IMR-90 (cell line): ENCODE data around the gene KLK1. TPM values are rescaled to one million over a fixed set of nuclear protein-coding genes. Genes with fewer than 3 reads are reported as not detected.

Experiments used
- ATAC-seq: fragments of 200-7000 bp; cut with Tn5 transposase; 2 replicates; pipeline ENCODE4 v1.9.1; 2020; ENCODE audit warnings: low read depth, mild to moderate bottlenecking, moderate library complexity
- BruUV-seq: library from RNA; stranded (reverse); fragments of 400-500 nt; replicated peaks from 2 replicates; lab custom pipeline; 2021; lab: Mats Ljungman, UMichigan
- CTCF ChIA-PET: fragments of 300-600 bp; formaldehyde crosslinking; extraction: SDS; loops from one replicate; lab custom pipeline; 2021; ENCODE audit warnings: antibody characterized with exemption; lab: Yijun Ruan, JAX
- POLR2A ChIA-PET: fragments of 300-600 bp; sonication (Branson Sonifier 250); formaldehyde crosslinking; loops from one replicate; lab custom pipeline; 2022; ENCODE audit warnings: antibody characterized with exemption; ENCODE audit not compliant: unreplicated experiment; lab: Charles Lee
- DNase-seq: peaks from one replicate; pipeline ENCODE4 v3.0.0; 2013
- H2AFZ ChIP-seq: replicated peaks from 2 replicates; pipeline ENCODE3; 2013; ENCODE audit warnings: low read length, mild to moderate bottlenecking; ENCODE audit not compliant: poor library complexity
- H2AK5ac ChIP-seq: 2 replicates; pipeline ENCODE4 v1.6.1; 2013; ENCODE audit warnings: low read depth, low read length, inconsistent platforms
- H2AK9ac ChIP-seq: replicated peaks from 2 replicates; pipeline ENCODE3; 2013; ENCODE audit warnings: mild to moderate bottlenecking, low read depth, low read length, moderate library complexity; ENCODE audit not compliant: poor library complexity
- H2BK120ac ChIP-seq: 2 replicates; pipeline ENCODE4 v1.6.1; 2013; ENCODE audit warnings: low read depth, low read length, inconsistent platforms
- H2BK15ac ChIP-seq: 3 replicates; pipeline ENCODE4 v1.6.1; 2013; ENCODE audit warnings: low read depth, low read length, inconsistent platforms
- H2BK20ac ChIP-seq: 2 replicates; pipeline ENCODE4 v1.6.1; 2013; ENCODE audit warnings: low read depth, mild to moderate bottlenecking, inconsistent platforms, low read length, moderate library complexity
- H2BK5ac ChIP-seq: 2 replicates; pipeline ENCODE4 v1.6.1; 2013; ENCODE audit warnings: mild to moderate bottlenecking, low read depth, low read length, inconsistent platforms; ENCODE audit not compliant: poor library complexity, severe bottlenecking
- H3K14ac ChIP-seq: replicated peaks from 2 replicates; pipeline ENCODE4 v1.6.1; 2013; ENCODE audit warnings: low read depth, low read length, inconsistent platforms
- H3K18ac ChIP-seq: 2 replicates; pipeline ENCODE4 v1.6.1; 2013; ENCODE audit warnings: low read depth, low read length, control low read depth
- H3K23ac ChIP-seq: 2 replicates; pipeline ENCODE4 v1.6.1; 2013; ENCODE audit warnings: low read depth, low read length, inconsistent platforms
- H3K27ac ChIP-seq: 2 replicates; pipeline ENCODE4 v1.5.1; 2013; ENCODE audit warnings: mild to moderate bottlenecking, control low read depth, low read length; ENCODE audit not compliant: insufficient read depth
- H3K27me3 ChIP-seq: 2 replicates; pipeline ENCODE4 v1.6.1; 2013; ENCODE audit warnings: low read length; ENCODE audit not compliant: control insufficient read depth, insufficient read depth
- H3K36me3 ChIP-seq: 2 replicates; pipeline ENCODE4 v1.6.1; 2013; ENCODE audit warnings: low read length, mixed read lengths; ENCODE audit not compliant: control insufficient read depth, insufficient read depth
- H3K4ac ChIP-seq: 2 replicates; pipeline ENCODE4 v1.6.1; 2013; ENCODE audit warnings: low read depth, low read length, inconsistent platforms
- H3K4me1 ChIP-seq: 2 replicates; pipeline ENCODE4 v1.6.1; 2013; ENCODE audit warnings: low read length, mixed read lengths; ENCODE audit not compliant: control insufficient read depth, insufficient read depth
- H3K4me2 ChIP-seq: 2 replicates; pipeline ENCODE4 v1.6.1; 2013; ENCODE audit warnings: low read depth, mild to moderate bottlenecking, control low read depth, low read length, moderate library complexity
- H3K4me3 ChIP-seq: 2 replicates; pipeline ENCODE4 v1.5.1; 2013; ENCODE audit warnings: low read depth, mild to moderate bottlenecking, control low read depth, low read length, moderate library complexity; ENCODE audit not compliant: insufficient read depth
- H3K56ac ChIP-seq: 2 replicates; pipeline ENCODE4 v1.6.1; 2013; ENCODE audit warnings: low read length, inconsistent platforms; ENCODE audit not compliant: insufficient read depth; ENCODE audit errors: extremely low read depth
- H3K79me1 ChIP-seq, 2 experiments: 2 replicates each; pipeline ENCODE4 v1.6.1; 2013; ENCODE audit warnings: low read length in 2 of 2, inconsistent platforms in 1 of 2, low read depth in 1 of 2
- H3K9ac ChIP-seq: 2 replicates; pipeline ENCODE4 v1.6.1; 2013; ENCODE audit warnings: low read depth, low read length, control low read depth
- H3K9me1 ChIP-seq: 2 replicates; pipeline ENCODE4 v1.6.1; 2013; ENCODE audit warnings: low read length, inconsistent platforms; ENCODE audit not compliant: insufficient read depth
- H3K9me3 ChIP-seq: 2 replicates; pipeline ENCODE4 v1.6.1; 2013; ENCODE audit warnings: low read length; ENCODE audit not compliant: control insufficient read depth, insufficient read depth
- H4K20me1 ChIP-seq: 2 replicates; pipeline ENCODE4 v1.6.1; 2013; ENCODE audit warnings: low read length, inconsistent platforms; ENCODE audit not compliant: insufficient read depth
- H4K5ac ChIP-seq: 2 replicates; pipeline ENCODE4 v1.6.1; 2013; ENCODE audit warnings: mild to moderate bottlenecking, low read depth, low read length, control low read depth
- H4K8ac ChIP-seq, 2 experiments: 2 replicates each; pipeline ENCODE4 v1.6.1; 2013; ENCODE audit warnings: low read depth in 2 of 2, low read length in 2 of 2, control low read depth in 1 of 2, inconsistent platforms in 1 of 2
- H4K91ac ChIP-seq: 2 replicates; pipeline ENCODE4 v1.6.1; 2013; ENCODE audit warnings: low read depth, low read length, inconsistent platforms; ENCODE audit not compliant: insufficient read depth
- BHLHE40 ChIP-seq: fragments of 150-350 bp; IDR thresholded peaks from 2 replicates; pipeline ENCODE4 v1.6.1; 2016; ENCODE audit warnings: mild to moderate bottlenecking, low read depth, low read length
- CHD1 ChIP-seq: IDR thresholded peaks from 2 replicates; pipeline ENCODE4 v1.6.1; 2012; ENCODE audit warnings: low read depth, low read length, improper control_type of control experiment
- CTCF ChIP-seq: conservative IDR thresholded peaks from 2 replicates; pipeline ENCODE4 v1.5.1; 2012; ENCODE audit warnings: mild to moderate bottlenecking, low read depth, low read length, improper control_type of control experiment
- FOS ChIP-seq: fragments of 150-350 bp; IDR thresholded peaks from 2 replicates; pipeline ENCODE4 v1.6.1; 2016; ENCODE audit warnings: low read depth, low read length
- MXI1 ChIP-seq: IDR thresholded peaks from 2 replicates; pipeline ENCODE4 v1.6.1; 2012; ENCODE audit warnings: low read depth, mild to moderate bottlenecking, low read length, moderate library complexity, borderline replicate concordance
- NFE2L2 ChIP-seq: fragments of 150-350 bp; IDR thresholded peaks from 2 replicates; pipeline ENCODE4 v1.6.1; 2016; ENCODE audit warnings: low read depth, mild to moderate bottlenecking, low read length
- RFX5 ChIP-seq: IDR thresholded peaks from 2 replicates; pipeline ENCODE4 v1.8.0; 2012; ENCODE audit warnings: low read depth, mild to moderate bottlenecking, low read length, moderate library complexity
- WGBS, 2 experiments: methylation state at CpG; one replicate each; pipeline versions ENCODE4 v1.1.5 to v1.1.7; 2013; ENCODE audit warnings: missing lambda C conversion rate in 2 of 2; ENCODE audit not compliant: insufficient read length in 1 of 2; ENCODE audit errors: extremely low coverage in 2 of 2; 5-methylcytosine and 5-hydroxymethylcytosine counted together
- dilution Hi-C: fragments of 300-500 bp; cut with HindIII; formaldehyde crosslinking; loops from one replicate; pipeline ENCODE4 v1.14.3; 2018; ENCODE audit warnings: low sequenced_read_pairs; ENCODE audit not compliant: unreplicated experiment
- in situ Hi-C: fragments of 300-500 bp; cut with MboI; formaldehyde crosslinking; loops from 3 replicates; pipeline ENCODE4 v1.14.3; 2019; ENCODE audit warnings: low sequenced_read_pairs, inconsistent platforms, mixed read lengths
- intact Hi-C: fragments of 100-400 bp; cut with micrococcal nuclease; formaldehyde crosslinking; loops from 2 replicates; pipeline ENCODE4 v1.10.0; 2022
- polyA plus RNA-seq, 3 experiments: library from polyadenylated mRNA; depleted of rRNA; stranded (reverse); fragments of >200 nt; gene quantifications; 2 replicates each; pipeline ENCODE4 v1.2.3, GENCODE V29; 2012; ENCODE audit warnings: low replicate concordance in 1 of 3
- total RNA-seq: library from RNA; depleted of rRNA; stranded (reverse); fragments of >200 nt; gene quantifications from 2 replicates; pipeline ENCODE4 v1.2.3, GENCODE V29; 2012
- TF ChIP-seq, protein P1 (sequence below): fragments of 150-350 bp; IDR thresholded peaks from 2 replicates; pipeline ENCODE4 v1.6.1; 2017; ENCODE audit warnings: mild to moderate bottlenecking, antibody characterized with exemption, low read length, low read depth

The KLK1 gene
- total and polyA plus RNA-seq, 2 of the 4 experiments (the other 2 are of a cell fraction) = not detected

DNA sequence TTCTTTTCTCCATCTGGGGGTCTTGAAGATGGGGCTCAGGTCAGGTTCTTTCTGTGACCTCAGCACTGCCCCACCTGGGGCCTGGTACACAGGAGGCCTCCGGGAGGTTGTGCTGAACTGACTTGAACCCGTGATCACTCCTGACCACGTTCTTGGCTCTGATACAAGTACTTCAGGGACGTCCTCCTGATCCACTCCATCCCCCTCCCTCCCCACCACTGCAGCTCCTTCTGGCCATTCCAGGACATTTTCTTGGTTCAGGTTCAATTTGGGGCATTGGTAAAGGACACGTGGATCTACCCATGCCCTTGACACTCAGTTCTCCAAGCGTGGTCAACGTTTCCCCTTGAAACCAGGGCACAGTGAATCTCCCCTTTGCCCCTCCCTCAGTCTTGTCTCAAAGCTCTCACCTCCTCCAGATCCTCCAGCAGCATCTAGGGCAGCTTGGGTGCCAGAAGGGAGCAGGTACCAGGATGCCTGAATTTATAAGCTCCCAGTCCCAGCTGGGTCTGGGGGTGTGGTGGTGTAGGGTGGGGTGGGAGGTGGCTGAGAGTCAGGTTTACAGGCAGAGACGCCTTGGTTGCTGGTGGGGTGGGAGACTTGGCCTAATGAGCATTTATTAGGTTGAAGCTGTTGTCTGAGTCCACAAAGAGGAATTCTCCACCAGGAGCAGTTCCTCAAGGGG, 9.7 kb upstream of the KLK1 start, which contains the start of gene KLK15:
Gene KLK15, minus strand, starts transcription at position 458 of the 685 bp plus-strand sequence. CDS start 2,082 bp downstream, outside the sequence.
- no peaks in the 10 kb centered on the region; the same call in 1 of the 2 replicates for H3K27me3 ChIP-seq
- H2AK9ac ChIP-seq = no peak within 1 kb of the TSS
- H3K4me2 ChIP-seq = no peak within 1 kb of the TSS
- H4K8ac ChIP-seq = no peak within 1 kb of the TSS
- dilution Hi-C loops (no loop called here), in situ Hi-C loops (no loop called here), intact Hi-C loops (no loop called here)
- no peak within 1 kb of the TSS for H3K23ac ChIP-seq
- H3K27ac ChIP-seq = no peak within 1 kb of the TSS
- no peak within 1 kb of the TSS for H3K4ac ChIP-seq
- no peak within 1 kb of the TSS for H4K91ac ChIP-seq
- no peaks in the 10 kb centered on the region for H3K36me3 ChIP-seq
- H3K18ac ChIP-seq = no peak within 1 kb of the TSS
- no peak within 1 kb of the TSS for H3K9ac ChIP-seq
- no peaks in the 10 kb centered on the region for H4K20me1 ChIP-seq
- TF ChIP-seq CTCF (no peak), FOS (no peak), BHLHE40 (no peak), RFX5 (no peak), MXI1 (no peak), NFE2L2 (no peak), CHD1 (no peak)
- TF ChIP-seq, protein P1, sequence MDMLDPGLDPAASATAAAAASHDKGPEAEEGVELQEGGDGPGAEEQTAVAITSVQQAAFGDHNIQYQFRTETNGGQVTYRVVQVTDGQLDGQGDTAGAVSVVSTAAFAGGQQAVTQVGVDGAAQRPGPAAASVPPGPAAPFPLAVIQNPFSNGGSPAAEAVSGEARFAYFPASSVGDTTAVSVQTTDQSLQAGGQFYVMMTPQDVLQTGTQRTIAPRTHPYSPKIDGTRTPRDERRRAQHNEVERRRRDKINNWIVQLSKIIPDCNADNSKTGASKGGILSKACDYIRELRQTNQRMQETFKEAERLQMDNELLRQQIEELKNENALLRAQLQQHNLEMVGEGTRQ = no peak
- no peaks in the 10 kb centered on the region for H3K9me3 ChIP-seq
- no peak within 1 kb of the TSS for H3K14ac ChIP-seq
- H2BK15ac ChIP-seq = no peak within 1 kb of the TSS
- no peak within 1 kb of the TSS for H2AFZ ChIP-seq
- H3K4me3 ChIP-seq = no peak within 1 kb of the TSS
- no peaks in the 10 kb centered on the region for H3K9me1 ChIP-seq
- WGBS, 2 experiments = 35% methylated on average over 4 of the region's 8 CpGs; no CpG with 5 or more reads in 1 of the 2 experiments
- H3K56ac ChIP-seq = no peak within 1 kb of the TSS
- H2AK5ac ChIP-seq = no peak within 1 kb of the TSS
- no peak within 1 kb of the TSS for H2BK120ac ChIP-seq
- ATAC-seq = no peak
- DNase-seq = no peak
- no peak within 1 kb of the TSS for H4K5ac ChIP-seq
- ChIA-PET CTCF (no interaction called here), POLR2A (interaction anchor here (0.5 kb wide), 1 partner anchor 41 kb away, joined by 9 read pairs; no protein-coding TSS in a partner anchor)
- BruUV-seq = no TSS peak
- no peaks in the 10 kb centered on the region for H3K4me1 ChIP-seq
- no peak within 1 kb of the TSS for H2BK20ac ChIP-seq
- no peak within 1 kb of the TSS for H2BK5ac ChIP-seq
- H3K79me1 ChIP-seq = no peaks in the 10 kb centered on the region
